ENCODE results near the gene HHAT.

HHAT gene

DNA sequence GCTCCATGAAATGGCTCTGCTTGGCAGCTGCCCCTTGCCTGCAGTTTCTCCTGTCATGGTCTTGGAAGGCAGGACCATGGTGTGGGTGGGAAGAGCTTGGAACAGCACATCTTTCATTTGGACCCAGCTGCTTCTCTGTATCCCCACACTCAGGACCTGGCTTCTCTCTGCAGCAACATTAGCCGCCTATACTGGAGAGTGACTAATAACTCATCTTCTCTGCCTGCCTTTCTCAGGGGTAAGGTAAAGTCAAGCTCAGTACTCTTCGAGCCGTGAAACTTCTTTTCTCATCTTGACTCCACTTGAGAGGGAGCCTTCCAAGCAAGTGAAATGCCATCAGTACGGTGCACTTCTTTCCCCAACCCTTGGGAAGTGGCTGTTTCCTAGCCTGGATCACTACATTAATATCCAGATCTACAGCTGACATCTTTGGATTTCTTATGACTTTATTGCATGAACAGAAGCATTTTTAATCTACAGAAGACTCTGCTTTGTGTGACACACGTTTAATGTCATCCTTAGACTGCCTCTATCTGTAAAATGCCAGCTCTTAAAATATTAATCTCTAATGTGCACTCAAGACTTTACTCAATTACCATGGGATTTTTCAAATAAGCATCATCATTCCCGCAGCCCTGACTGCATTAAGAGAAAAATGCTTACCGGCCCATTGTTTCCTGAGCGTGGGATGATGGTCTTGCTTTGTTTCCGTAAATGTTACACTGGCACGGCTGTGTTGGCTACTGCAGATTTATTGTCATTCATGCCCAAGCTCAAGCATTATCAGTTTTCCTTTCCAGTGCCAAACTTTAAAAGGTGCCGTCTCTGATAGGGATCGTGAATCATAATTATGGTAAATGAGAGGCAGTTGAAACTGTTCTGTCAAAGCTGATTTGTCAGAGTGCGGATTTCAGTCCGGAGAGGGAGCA lies 242.9 kb downstream of the HHAT start:
- Histone ChIP-seq H3K36me3 (ENCODE audit: control insufficient read depth, insufficient read depth, low read length) (no peaks in the 10 kb centered on the region), H3K4me3 (ENCODE audit: extremely low read depth, insufficient read depth, low read length, poor library complexity, severe bottlenecking) (no peak overlapping the region), H3K27ac (ENCODE audit: low read depth, low read length, severe bottlenecking) (no peak overlapping the region), H3K4me1 (ENCODE audit: control insufficient read depth, insufficient read depth, low read length, poor library complexity, severe bottlenecking) (no peaks in the 10 kb centered on the region), H3K9me3 (ENCODE audit: control insufficient read depth, low read length) (no peaks in the 10 kb centered on the region)
- 89% methylated on average over 9 to 12 of the region's 14 CpGs for WGBS, 2 experiments (ENCODE audit: insufficient coverage in 2 of 2)

DNA sequence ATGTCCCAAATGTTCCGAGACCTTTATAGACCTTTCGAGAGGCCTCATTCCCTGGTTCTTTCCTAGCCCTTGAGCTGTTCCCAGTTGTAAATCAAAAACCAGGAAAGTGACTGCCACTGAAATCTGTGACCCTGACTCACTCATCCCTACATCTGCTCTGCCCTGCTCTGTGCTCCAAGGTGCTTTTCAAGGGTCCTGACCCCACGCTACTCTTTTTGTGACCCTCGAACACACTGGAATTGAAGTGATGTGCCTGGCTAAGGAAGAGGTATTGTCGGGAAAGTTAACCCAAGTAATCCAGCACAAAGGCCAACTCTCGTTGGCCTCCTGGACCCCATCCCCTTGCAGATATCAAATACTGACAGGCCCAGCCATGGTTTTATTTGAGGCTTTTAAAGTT lies 244.4 kb downstream of the HHAT start:
- Histone ChIP-seq H3K27ac (ENCODE audit: low read depth, low read length, severe bottlenecking) (no peak overlapping the region), H3K36me3 (ENCODE audit: control insufficient read depth, insufficient read depth, low read length) (no peaks in the 10 kb centered on the region), H3K9me3 (ENCODE audit: control insufficient read depth, low read length) (no peaks in the 10 kb centered on the region), H3K4me3 (ENCODE audit: extremely low read depth, insufficient read depth, low read length, poor library complexity, severe bottlenecking) (no peak overlapping the region), H3K4me1 (ENCODE audit: control insufficient read depth, insufficient read depth, low read length, poor library complexity, severe bottlenecking) (no peaks in the 10 kb centered on the region)
- WGBS, 2 experiments (ENCODE audit: insufficient coverage in 2 of 2), result 86 to 100% methylated on average over 4 to 5 of the region's 6 CpGs

DNA sequence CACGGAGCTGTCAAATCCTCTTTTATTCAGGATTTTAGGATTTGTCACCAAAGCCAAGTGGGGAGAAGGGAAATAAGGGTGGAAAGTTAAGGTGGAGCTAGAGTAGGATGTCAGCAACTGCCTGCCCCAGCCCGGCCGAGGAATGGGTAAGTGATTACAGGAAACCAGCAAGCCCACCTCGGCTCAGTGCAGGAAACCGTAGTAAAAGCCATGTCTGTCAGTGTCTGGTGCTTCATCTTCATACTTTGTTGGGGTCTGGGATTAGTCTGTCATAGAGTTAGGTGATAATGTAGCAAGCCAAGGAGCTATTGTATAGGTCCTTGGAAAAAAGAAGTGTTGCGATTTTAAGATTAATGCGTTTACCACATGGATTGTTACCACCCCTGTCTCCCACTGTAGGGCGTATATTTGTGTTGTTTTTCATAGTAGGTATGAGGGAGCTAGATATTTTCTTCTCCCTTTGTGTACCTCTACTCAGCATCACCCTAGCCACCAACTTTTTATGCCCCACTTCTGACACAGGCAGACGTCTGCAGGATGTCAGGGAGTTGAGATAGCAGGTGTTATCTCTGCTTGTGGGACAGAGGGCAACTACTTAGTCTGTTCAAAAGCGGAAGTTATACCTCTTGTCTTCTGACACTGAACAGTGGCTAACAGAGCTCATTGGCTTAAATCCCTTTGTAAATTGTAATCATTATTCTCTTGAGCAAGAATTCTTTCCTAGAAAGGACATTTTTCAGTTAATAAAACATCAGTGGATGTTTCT lies 253.7 kb downstream of the HHAT start:
- Histone ChIP-seq H3K9me3 (ENCODE audit: control insufficient read depth, low read length) (no peaks in the 10 kb centered on the region), H3K36me3 (ENCODE audit: control insufficient read depth, insufficient read depth, low read length) (no peaks in the 10 kb centered on the region), H3K4me1 (ENCODE audit: control insufficient read depth, insufficient read depth, low read length, poor library complexity, severe bottlenecking) (no peaks in the 10 kb centered on the region), H3K4me3 (ENCODE audit: extremely low read depth, insufficient read depth, low read length, poor library complexity, severe bottlenecking) (no peak overlapping the region), H3K27ac (ENCODE audit: low read depth, low read length, severe bottlenecking) (no peak overlapping the region)
- 89 to 90% methylated on average over 5 to 6 of the region's 10 CpGs for WGBS, 2 experiments (ENCODE audit: insufficient coverage in 2 of 2)

DNA sequence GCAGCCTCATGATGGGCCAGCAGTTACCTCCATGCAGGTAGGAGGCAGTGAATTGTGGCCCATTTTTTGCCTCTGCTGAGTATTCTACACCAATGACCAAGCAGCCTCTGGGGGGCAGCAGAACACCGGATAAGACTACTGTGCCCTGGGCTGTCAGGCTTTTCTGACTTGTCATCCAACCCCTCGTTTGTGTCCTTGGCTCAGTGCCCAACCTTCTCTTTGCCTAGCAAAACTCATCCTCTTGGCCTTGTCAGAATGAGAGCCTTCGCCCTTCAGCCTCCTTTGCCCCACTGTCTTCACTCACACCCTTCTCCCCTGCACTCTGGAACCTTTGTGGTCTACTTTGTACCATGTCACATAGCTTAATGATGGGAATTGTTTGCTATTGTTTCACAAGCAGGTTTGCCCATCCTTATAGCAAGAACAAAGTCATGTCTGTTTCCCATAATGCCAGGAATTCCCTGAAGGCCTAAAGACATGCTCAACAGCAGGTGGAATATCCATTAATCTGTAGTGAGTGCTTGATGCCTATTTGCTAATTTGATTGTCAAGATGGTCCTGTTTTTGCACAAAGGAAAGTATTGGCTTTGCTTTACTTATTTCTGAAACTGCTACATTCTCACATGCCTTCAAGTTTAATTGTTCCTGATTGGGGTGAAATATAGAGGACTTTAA lies 255.9 kb downstream of the HHAT start:
- H3K9me3 ChIP-seq (ENCODE audit: control insufficient read depth, low read length), result peaks cover 3% of the 10 kb centered on the region
- H3K4me1 ChIP-seq (ENCODE audit: control insufficient read depth, insufficient read depth, low read length, poor library complexity, severe bottlenecking), result no peaks in the 10 kb centered on the region
- H3K27ac ChIP-seq (ENCODE audit: low read depth, low read length, severe bottlenecking), result no peak overlapping the region
- WGBS, 2 experiments (ENCODE audit: insufficient coverage in 2 of 2), result 13 to 17% methylated on average over 3 of the region's 3 CpGs
- no peak overlapping the region for H3K4me3 ChIP-seq (ENCODE audit: extremely low read depth, insufficient read depth, low read length, poor library complexity, severe bottlenecking)
- H3K36me3 ChIP-seq (ENCODE audit: control insufficient read depth, insufficient read depth, low read length), result no peaks in the 10 kb centered on the region

DNA sequence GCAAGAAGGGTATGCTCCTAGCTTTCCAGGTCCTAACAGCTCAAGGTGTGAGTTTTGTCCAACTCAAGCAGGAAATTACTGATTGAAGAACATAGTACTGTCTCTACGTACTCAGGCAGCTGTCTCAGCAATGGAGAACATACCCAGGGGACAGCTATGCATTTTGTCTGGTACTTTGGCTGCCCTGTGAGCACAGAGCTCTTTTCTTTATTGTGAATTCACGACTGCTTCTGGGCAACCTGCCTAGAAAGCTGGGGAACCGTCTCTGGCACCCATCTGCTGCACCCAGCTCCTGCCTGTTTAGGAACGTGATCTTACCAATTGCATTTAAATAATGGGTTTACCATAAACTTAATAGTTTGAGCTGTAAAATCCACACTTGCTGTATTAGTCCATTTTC lies 258.1 kb downstream of the HHAT start:
- H3K36me3 ChIP-seq (ENCODE audit: control insufficient read depth, insufficient read depth, low read length), result no peaks in the 10 kb centered on the region
- 76 to 100% methylated on average over 1 to 3 of the region's 4 CpGs for WGBS, 2 experiments (ENCODE audit: insufficient coverage in 2 of 2)
- H3K9me3 ChIP-seq (ENCODE audit: control insufficient read depth, low read length), result peaks cover 7% of the 10 kb centered on the region
- no peak overlapping the region for H3K27ac ChIP-seq (ENCODE audit: low read depth, low read length, severe bottlenecking)
- H3K4me1 ChIP-seq (ENCODE audit: control insufficient read depth, insufficient read depth, low read length, poor library complexity, severe bottlenecking), result no peaks in the 10 kb centered on the region
- no peak overlapping the region for H3K4me3 ChIP-seq (ENCODE audit: extremely low read depth, insufficient read depth, low read length, poor library complexity, severe bottlenecking)

DNA sequence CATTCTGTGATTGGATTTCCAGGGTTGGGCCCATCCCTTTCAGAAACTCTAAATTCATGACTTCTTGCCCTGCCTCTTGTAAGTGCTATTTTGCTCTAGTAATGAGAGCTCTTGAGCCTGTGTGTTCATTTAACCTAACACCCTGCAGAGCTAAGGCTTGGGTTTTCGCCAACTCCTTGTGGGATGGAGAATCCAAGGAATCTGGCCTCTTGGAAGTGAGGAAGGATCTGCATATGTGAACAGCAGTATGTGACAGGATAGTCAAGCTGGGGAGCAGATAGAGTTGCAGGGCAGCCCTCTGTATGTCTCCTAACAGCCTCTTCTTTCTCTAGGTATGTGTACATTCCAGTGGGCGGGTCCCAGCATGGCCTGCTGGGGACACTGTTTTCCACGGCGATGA lies 258.9 kb downstream of the HHAT start:
- no peaks in the 10 kb centered on the region for H3K4me1 ChIP-seq (ENCODE audit: control insufficient read depth, insufficient read depth, low read length, poor library complexity, severe bottlenecking)
- H3K4me3 ChIP-seq (ENCODE audit: extremely low read depth, insufficient read depth, low read length, poor library complexity, severe bottlenecking), result no peak overlapping the region
- no peak overlapping the region for H3K27ac ChIP-seq (ENCODE audit: low read depth, low read length, severe bottlenecking)
- H3K36me3 ChIP-seq (ENCODE audit: control insufficient read depth, insufficient read depth, low read length), result no peaks in the 10 kb centered on the region
- H3K9me3 ChIP-seq (ENCODE audit: control insufficient read depth, low read length), result peaks cover 7% of the 10 kb centered on the region
- WGBS, 2 experiments (ENCODE audit: insufficient coverage in 2 of 2), result 88 to 92% methylated on average over 1 to 3 of the region's 4 CpGs

DNA sequence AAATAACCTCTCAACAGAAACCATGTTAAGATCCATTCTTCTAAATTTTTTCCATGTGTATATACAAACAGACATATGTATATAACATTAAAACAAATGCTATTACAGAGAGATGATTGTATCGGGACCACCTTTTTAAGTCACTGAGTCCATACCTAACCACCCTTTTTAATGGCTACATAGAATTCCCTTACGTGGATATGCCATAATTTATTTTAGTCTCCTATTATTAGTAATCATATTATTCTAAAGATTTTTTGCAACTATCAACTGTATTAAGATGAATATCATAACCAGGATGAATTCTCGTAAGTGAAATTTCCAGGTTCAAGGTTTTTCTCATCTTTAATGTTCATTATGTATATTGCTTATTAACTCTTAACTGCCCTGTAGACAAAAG lies 259.7 kb downstream of the HHAT start:
- Histone ChIP-seq H3K9me3 (ENCODE audit: control insufficient read depth, low read length) (peaks cover 7% of the 10 kb centered on the region), H3K4me3 (ENCODE audit: extremely low read depth, insufficient read depth, low read length, poor library complexity, severe bottlenecking) (no peak overlapping the region), H3K36me3 (ENCODE audit: control insufficient read depth, insufficient read depth, low read length) (no peaks in the 10 kb centered on the region), H3K27ac (ENCODE audit: low read depth, low read length, severe bottlenecking) (no peak overlapping the region), H3K4me1 (ENCODE audit: control insufficient read depth, insufficient read depth, low read length, poor library complexity, severe bottlenecking) (no peaks in the 10 kb centered on the region)
- no CpG with 5 or more reads among the region's 3 CpGs for WGBS, 2 experiments (ENCODE audit: insufficient coverage in 2 of 2)

DNA sequence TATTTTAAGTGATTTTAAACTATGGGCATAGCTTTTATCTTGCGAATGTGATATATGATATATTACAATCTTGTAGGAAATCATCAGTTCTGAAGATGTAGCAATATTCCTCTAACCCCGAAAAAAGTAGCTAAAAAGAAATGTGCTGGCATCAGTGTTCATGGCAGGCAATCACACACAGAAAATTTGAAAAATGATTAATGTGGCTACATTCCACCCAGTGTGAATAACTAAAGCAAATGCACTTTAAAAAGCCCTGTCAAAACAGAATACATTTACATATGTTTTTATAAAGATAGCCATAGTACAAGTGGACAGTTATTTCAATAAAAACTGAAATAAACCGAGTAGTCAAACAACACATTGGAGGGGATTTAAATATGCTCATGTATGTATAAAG lies 260.2 kb downstream of the HHAT start:
- Histone ChIP-seq H3K36me3 (ENCODE audit: control insufficient read depth, insufficient read depth, low read length) (no peaks in the 10 kb centered on the region), H3K9me3 (ENCODE audit: control insufficient read depth, low read length) (peaks cover 7% of the 10 kb centered on the region), H3K27ac (ENCODE audit: low read depth, low read length, severe bottlenecking) (no peak overlapping the region), H3K4me1 (ENCODE audit: control insufficient read depth, insufficient read depth, low read length, poor library complexity, severe bottlenecking) (no peaks in the 10 kb centered on the region), H3K4me3 (ENCODE audit: extremely low read depth, insufficient read depth, low read length, poor library complexity, severe bottlenecking) (no peak overlapping the region)
- 100% methylated on average over 1 of the region's 3 CpGs; no CpG with 5 or more reads in 1 of the 2 experiments for WGBS, 2 experiments (ENCODE audit: insufficient coverage in 2 of 2)

DNA sequence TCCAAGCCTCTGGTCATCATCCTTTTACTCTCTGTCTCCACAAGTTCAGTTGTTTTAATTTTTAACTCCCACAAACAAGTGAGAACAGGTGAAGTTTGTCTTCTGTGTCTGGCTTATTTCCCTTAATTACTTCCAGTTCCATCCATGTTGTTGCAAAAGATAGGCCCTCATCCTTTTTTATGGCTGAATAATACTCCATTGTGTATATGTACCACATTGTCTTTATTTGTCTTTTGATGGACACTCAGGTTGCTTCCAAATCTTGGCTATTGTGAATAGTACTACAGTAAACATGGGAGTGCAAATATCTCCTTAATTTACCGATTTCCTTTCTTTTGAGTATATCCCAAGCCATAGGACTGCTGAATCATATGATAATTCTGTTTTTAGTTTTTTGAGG lies 262.5 kb downstream of the HHAT start:
- Histone ChIP-seq H3K27ac (ENCODE audit: low read depth, low read length, severe bottlenecking) (no peak overlapping the region), H3K4me3 (ENCODE audit: extremely low read depth, insufficient read depth, low read length, poor library complexity, severe bottlenecking) (no peak overlapping the region), H3K36me3 (ENCODE audit: control insufficient read depth, insufficient read depth, low read length) (no peaks in the 10 kb centered on the region), H3K9me3 (ENCODE audit: control insufficient read depth, low read length) (peaks cover 7% of the 10 kb centered on the region), H3K4me1 (ENCODE audit: control insufficient read depth, insufficient read depth, low read length, poor library complexity, severe bottlenecking) (no peaks in the 10 kb centered on the region)
- 100% methylated on average over 1 of the region's 1 CpG; no CpG with 5 or more reads in 1 of the 2 experiments for WGBS, 2 experiments (ENCODE audit: insufficient coverage in 2 of 2)

DNA sequence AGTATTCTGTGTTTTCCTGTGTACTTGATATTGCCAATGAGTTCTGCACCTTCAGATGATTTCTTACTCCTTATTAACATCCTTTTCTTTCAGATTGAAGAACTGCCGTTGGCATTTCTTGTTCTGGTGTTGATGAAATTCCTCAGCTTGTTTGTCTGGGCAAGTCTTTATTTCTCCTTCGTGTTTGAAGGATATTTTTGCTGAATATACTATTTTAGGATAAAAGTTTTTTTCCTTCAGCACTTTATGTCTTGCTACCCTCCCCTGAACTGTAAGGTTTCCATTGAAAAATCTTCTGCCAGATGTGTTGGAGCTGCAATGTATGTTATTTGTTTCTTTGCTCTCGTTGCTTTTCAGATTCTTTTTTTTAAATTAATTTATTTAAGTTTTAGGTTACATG lies 265.9 kb downstream of the HHAT start:
- Histone ChIP-seq H3K36me3 (ENCODE audit: control insufficient read depth, insufficient read depth, low read length) (no peaks in the 10 kb centered on the region), H3K4me1 (ENCODE audit: control insufficient read depth, insufficient read depth, low read length, poor library complexity, severe bottlenecking) (peaks cover 26% of the 10 kb centered on the region), H3K27ac (ENCODE audit: low read depth, low read length, severe bottlenecking) (no peak overlapping the region), H3K4me3 (ENCODE audit: extremely low read depth, insufficient read depth, low read length, poor library complexity, severe bottlenecking) (no peak overlapping the region), H3K9me3 (ENCODE audit: control insufficient read depth, low read length) (peaks cover 3% of the 10 kb centered on the region)
- WGBS, 2 experiments (ENCODE audit: insufficient coverage in 2 of 2), result no CpG with 5 or more reads among the region's 3 CpGs
